ENCODE measurements around the gene PLP2. TPM values are rescaled to one million over a fixed set of nuclear protein-coding genes. Genes with fewer than 3 reads are reported as not detected.

The PLP2 gene

GRCh38 chrX:49220100-49220499 lies 48.4 kb downstream of the PLP2 start:
- Histone ChIP-seq H3K79me1 (ENCODE audit: low read length) (no peaks in the 10 kb centered on the region), H4K8ac (ENCODE audit: low read depth, low read length) (no peak overlapping the region), H2BK120ac (ENCODE audit: low read depth, low read length) (no peak overlapping the region), H3K79me2 (ENCODE audit: control insufficient read depth, insufficient read depth, low read length) (no peaks in the 10 kb centered on the region), H3K4ac (ENCODE audit: low read depth, low read length) (no peak overlapping the region), H3K36me3 (ENCODE audit: control insufficient read depth, insufficient read depth, low read length) (no peaks in the 10 kb centered on the region), H3K4me2 (ENCODE audit: low read length) (no peak overlapping the region), H2BK15ac (replicated peaks; ENCODE audit: low read depth) (no peak overlapping the region), H3K9ac (ENCODE audit: low read length) (no peak overlapping the region), H3K4me1 (ENCODE audit: control insufficient read depth, low read depth, low read length) (no peaks in the 10 kb centered on the region), H3K23ac (ENCODE audit: low read length) (no peak overlapping the region), H3K4me3 (ENCODE audit: low read length) (no peak overlapping the region), H3K56ac (ENCODE audit: low read length) (no peak overlapping the region), H3K27me3 (ENCODE audit: insufficient read depth, low read length, poor library complexity) (no peaks in the 10 kb centered on the region), H2AK5ac (ENCODE audit: low read length) (no peak overlapping the region), H3K27ac (ENCODE audit: low read depth, low read length) (no peak overlapping the region), H3K18ac (ENCODE audit: low read length) (no peak overlapping the region), H4K5ac (ENCODE audit: low read length) (no peak overlapping the region), H2BK5ac (ENCODE audit: low read length) (no peak overlapping the region)
- DNase-seq = no peak

DNA sequence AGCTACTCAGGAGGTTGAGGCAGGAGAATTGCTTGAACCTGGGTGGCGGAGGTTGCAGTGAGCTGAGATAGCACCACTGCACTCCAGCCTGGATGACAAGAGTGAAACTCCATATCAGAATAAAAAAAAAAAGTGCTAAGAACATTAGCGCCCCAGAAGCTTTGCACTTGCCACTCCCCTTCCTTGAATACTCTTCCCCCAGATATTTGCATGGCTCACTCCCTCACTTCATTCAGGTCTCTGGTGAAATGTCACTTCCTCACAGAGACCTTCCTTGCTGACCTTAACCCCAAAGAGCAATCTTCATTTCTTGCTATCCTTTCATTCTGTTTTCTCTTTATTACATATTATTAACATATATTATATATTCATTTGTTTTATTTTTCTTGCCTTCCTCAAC lies 50.2 kb downstream of the PLP2 start:
- H3K4me3 ChIP-seq (ENCODE audit: low read length) = no peak overlapping the region
- DNase-seq = no peak
- no peak overlapping the region for H2BK120ac ChIP-seq (ENCODE audit: low read depth, low read length)
- no peak overlapping the region for H3K56ac ChIP-seq (ENCODE audit: low read length)
- H4K5ac ChIP-seq (ENCODE audit: low read length) = no peak overlapping the region
- no peak overlapping the region for H3K27ac ChIP-seq (ENCODE audit: low read depth, low read length)
- H3K4ac ChIP-seq (ENCODE audit: low read depth, low read length) = no peak overlapping the region
- no peak overlapping the region for H2AK5ac ChIP-seq (ENCODE audit: low read length)
- H2BK5ac ChIP-seq (ENCODE audit: low read length) = no peak overlapping the region
- H3K36me3 ChIP-seq (ENCODE audit: control insufficient read depth, insufficient read depth, low read length) = no peaks in the 10 kb centered on the region
- H4K8ac ChIP-seq (ENCODE audit: low read depth, low read length) = no peak overlapping the region
- H3K4me1 ChIP-seq (ENCODE audit: control insufficient read depth, low read depth, low read length) = no peaks in the 10 kb centered on the region
- H3K79me2 ChIP-seq (ENCODE audit: control insufficient read depth, insufficient read depth, low read length) = no peaks in the 10 kb centered on the region
- no peak overlapping the region for H3K23ac ChIP-seq (ENCODE audit: low read length)
- no peak overlapping the region for H2BK15ac ChIP-seq (replicated peaks; ENCODE audit: low read depth)
- H3K4me2 ChIP-seq (ENCODE audit: low read length) = no peak overlapping the region
- no peak overlapping the region for H3K9ac ChIP-seq (ENCODE audit: low read length)
- H3K79me1 ChIP-seq (ENCODE audit: low read length) = no peaks in the 10 kb centered on the region
- no CpG with 5 or more reads among the region's 2 CpGs for WGBS (ENCODE audit: extremely low coverage, insufficient coverage, low lambda C conversion rate)
- H3K18ac ChIP-seq (ENCODE audit: low read length) = no peak overlapping the region
- H3K27me3 ChIP-seq (ENCODE audit: insufficient read depth, low read length, poor library complexity) = no peaks in the 10 kb centered on the region

Small RNAs within 50 kb of the gene (small RNA-seq; reads per million reads assigned to genes)
- not detected for gene RN7SL262P (ENCODE audit: insufficient read depth)

Data from mesendoderm (in vitro differentiated cells).